Non-pigmented ciliary epithelial cell (primary cell): Measurements from ENCODE around the gene THAP4.

Experiments used
- DNase-seq: peaks from one replicate; pipeline ENCODE4 v3.0.0-alpha.2; 2010; ENCODE audit warnings: low read depth

THAP4 gene

GRCh38 chr2:241563981-241564595 is 72.9 kb downstream of the THAP4 start:
- no peak for DNase-seq

DNA sequence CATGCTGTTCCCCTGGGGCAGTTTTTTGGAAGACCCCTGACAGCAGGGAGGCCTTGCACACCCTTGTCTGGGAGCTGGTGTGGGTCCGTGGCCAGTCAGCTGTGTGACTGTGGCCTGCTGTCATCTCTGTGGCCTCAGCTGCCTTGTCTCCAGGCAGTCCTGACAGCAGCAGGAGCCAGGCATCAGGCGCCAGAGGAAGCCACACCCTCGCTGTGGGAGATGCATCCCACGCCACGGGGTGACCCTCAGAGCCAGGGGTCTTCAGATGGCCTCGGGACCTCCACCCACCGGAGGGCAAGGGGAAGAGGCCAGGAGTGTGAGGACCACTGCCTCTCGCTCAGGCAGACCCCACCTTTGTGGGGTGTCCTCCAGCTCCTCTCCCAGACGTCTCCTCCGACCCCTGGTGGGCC is 73.4 kb downstream of the THAP4 start:
- no peak for DNase-seq

- no peak for DNase-seq
These were observed 73.9 kb downstream of the THAP4 start for GRCh38 chr2:241563031-241563507.

DNA sequence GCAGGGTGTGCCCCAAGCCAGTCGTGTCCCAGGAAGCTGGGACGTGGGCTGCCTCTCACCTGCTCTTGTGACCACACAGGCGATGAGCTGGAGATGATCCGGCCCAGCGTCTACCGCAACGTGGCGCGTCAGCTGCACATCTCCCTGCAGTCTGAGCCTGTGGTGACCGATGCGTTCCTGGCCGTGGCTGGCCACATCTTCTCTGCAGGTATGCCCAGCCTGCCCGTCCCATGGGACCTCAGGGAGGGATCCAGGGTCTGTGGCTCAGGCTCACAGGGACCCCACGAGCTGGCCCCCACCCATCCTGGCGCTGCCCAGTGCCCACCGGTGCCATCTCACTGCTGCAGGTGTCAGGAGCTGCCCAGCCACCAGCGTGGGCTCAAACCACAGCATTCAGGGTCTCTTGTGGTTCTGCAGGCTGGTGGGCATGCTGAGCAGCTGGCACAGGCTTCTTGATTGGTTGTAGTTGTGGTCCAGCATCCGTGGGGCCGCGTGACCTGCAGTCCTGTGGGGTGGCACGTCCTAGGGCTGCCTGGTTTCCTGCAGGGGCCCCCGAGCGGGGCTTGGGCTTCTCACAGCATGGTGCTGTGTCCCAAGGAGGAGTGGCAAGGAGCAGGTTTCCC is 74.6 kb downstream of the THAP4 start:
- no peak for DNase-seq

- DNase-seq: no peak
These were observed 75.1 kb downstream of the THAP4 start for GRCh38 chr2:241561832-241562231.

GRCh38 chr2:241560883-241561474 is 76.0 kb downstream of the THAP4 start:
- DNase-seq: no peak

GRCh38 chr2:241560162-241560882 is 76.6 kb downstream of the THAP4 start:
- DNase-seq: no peak

DNA sequence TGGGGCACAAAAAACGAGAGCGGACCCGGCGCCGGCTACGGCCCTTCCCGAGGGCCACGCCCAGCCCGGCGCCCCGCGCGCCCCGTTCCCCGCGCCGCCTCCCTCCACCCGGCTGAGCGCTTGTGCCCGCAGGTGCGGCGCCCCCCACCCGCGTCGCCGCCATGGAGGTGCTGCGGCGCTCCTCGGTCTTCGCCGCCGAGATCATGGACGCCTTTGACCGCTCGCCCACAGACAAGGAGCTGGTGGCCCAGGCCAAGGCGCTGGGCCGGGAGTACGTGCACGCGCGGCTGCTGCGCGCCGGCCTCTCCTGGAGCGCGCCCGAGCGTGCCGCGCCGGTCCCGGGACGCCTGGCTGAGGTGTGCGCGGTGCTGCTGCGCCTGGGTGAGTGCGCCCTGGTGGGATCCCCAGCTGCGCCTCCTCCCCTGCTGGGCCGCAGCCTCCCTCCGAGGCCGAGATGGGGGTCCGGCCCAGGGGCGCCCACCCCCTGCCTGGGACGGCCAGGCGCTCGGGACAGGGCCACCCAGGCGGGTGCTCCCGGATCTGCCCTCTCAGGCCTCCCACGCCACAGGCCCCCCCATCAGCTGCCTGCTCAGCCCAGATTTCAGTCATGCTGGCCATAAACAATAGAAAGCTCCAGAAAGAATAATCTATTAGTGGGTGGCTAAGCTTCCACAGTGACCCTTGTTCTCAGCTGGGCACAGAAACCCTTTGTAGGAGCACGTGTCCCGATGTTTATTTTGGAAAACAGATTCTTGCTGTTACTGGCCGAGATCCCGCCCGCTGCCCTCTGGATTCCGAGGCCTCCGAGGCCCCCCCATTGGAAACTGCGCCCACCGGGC is 77.4 kb downstream of the THAP4 start:
- DNase-seq: no peak

GRCh38 chr2:241558532-241559322 is 78.2 kb downstream of the THAP4 start, which contains the start of gene BOK:
Gene BOK, plus strand, starts transcription at chr2:241558745. Its CDS starts 739 bp downstream, at chr2:241559484.
- DNase-seq: no peak

- DNase-seq: no peak
These were observed 80.2 kb downstream of the THAP4 start for GRCh38 chr2:241556746-241557145.

DNA sequence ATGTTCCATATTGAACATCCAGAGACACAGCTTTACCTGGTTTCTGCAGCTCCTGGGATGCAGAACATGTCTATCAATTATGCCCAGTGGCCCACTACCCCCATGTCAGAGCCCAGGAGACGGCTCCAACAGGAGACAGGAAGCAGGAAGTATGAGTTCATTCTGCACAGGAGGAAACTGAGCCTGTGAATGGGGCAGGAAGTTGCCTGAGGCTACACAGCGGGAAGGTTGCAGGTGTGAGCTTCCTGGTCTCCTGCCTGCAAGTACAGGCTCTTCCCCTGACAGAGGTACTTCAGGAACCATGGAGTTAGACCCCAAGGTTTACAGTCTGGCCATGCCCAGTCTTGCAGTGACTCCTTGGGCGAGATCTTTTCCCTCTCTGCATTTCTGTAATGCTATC is 81.2 kb downstream of the THAP4 start:
- no peak for DNase-seq

DNA sequence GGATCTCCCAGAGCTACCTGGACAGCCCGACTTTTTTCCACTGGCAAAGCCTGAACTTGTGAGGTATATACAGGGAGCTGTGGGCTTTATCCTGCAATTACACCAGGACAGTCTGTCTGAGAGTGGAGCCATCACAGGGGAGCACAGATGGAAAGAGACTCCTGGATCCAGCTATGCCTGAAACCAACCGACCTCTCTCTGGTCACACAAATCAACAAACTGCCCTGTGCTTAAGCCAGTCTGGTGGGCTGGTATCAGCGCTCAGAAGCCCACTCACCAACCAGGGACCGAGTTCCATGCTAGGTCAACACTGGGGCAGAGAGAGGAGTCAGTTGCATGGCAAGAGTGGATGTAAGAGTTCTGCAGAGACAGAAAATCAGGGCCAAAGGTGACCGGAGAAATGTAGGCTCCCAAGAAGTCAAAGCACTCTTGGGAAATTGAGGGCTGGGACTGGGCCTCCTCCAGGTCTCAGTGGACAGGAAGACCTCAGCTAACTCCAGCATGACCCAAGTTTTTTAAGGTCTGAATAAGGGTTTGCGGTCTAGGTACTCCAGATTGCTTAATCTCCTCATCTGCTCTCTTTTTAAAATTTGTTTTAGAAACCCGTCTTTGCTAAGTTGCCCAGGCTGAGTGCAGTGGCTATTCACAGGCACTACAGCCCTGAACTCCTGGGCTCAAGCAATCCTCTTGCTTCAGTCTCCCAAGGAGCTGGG is 82.2 kb downstream of the THAP4 start:
- no peak for DNase-seq

DNA sequence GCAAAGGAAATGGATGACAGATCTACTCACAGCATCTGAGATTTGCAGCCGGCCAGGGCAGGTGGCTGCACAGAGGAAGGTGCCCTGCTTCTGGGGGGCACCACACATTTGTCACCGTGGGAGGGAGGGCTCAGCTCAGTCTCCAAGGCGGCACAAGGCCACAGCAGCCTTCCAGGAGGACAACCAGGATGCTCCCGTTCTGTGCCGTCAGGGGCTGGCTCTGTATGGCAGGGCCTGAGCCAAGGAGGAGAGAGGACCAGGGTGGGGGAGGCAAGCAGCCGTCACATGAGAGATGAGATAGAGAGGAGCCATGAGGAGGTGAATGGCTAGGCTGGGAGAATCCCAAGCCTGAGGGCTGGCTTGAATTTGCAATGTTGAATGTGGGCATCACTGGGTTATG is 83.0 kb downstream of the THAP4 start:
- DNase-seq: no peak

GRCh38 chr2:241553512-241553830 is 83.5 kb downstream of the THAP4 start:
- no peak for DNase-seq

GRCh38 chr2:241551998-241552737 is 84.8 kb downstream of the THAP4 start:
- DNase-seq: no peak

DNA sequence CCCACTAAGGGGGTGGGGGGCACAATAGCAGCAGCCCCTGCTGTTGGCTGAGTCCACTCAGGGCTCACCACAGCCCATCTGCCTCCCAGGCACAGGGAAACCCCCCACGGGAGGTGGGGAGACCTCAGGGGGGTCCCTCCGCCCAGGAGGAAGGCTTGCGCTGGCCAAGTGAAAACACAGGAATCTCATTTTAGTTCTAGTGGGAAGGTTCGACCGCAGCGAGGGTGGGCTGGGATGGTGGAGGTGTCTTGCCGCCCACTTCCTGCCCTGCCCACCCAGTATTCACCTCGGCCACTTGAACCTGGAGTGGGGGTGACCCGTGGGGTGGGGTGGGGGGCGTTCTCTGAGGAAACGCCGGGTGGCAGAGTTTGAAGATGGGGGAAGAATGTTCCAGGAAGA is 85.4 kb downstream of the THAP4 start:
- no peak for DNase-seq

DNA sequence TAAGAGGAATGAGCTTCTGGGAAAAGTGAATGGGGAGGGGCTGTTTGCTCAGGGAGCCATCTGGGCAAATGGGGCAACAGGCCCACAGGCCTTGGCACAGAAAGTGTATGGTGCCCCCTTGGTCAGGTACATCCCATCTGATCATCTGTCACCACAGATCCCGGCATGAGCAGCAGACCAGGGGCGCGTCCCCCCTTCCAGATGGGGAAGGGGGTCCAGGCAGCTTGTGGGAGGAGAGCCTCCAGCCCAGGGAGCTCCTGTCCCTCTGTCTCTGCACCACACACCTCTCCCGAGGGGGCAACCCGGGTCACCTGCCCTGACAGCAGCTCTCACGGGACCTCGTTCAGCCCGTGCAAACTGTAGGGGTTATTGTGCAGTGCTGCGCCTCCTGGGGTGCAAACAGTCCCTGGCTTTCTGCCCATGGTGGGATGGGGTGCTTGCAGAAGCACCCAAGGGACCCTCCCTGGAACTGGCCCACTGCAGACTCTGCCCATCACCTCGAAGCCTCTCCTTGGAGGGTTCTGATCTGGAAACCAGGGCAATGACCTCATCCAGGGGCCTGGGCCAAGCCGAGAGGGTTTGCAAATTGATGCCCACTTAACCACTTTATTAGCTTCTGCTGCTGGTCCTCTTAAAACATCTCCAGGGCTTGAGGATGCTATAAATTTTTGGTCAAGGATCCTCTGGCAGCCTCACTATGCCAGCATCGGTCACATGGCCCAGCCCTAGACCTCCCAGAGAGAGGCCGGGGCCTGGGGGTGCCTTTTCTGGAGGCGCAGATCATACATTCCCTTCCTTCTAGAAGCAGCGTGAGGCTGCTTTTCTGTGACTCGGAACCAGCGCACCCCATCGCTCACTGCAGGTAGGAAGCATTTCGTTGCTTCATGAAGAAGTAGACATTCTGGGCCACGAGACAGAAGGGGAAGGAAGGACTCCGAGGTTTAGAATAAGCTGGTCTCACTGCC is 86.1 kb downstream of the THAP4 start:
- DNase-seq: no peak

DNA sequence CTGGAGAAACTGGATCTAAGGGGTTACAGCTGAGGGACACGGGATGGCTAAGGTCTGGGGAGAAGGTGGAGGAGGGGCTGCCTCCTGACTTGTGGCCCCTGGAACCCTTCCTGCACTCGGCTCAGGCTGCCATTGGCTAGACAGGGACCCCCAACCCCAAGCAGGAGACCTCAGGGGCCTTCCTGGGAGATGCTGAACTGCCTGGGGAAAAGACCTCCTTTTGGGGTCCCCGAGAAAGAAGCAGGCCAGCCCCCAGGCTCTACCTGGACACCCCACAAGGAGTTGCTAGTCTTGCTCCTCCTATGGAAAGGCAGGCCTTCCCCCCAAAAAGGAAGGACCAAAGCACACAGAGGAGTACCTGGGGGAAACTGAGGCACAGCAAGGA is 88.5 kb downstream of the THAP4 start:
- no peak for DNase-seq
